ENCODE results near the gene KLHL29. TPM values are rescaled to one million over a fixed set of nuclear protein-coding genes. Genes with fewer than 3 reads are reported as not detected.
A peak's percentile ranks its signal among the peaks of the same experiment; 100 is the strongest.

The KLHL29 gene
- total RNA-seq, 1 donor from 2014 or later = 4.4 TPM

- Mint-ChIP-seq H3K36me3 (ENCODE audit: insufficient read depth) (no peaks in the 10 kb centered on the region), H3K27me3 (peaks cover 47% of the 10 kb centered on the region), H3K9me3 (ENCODE audit: low read depth) (no peaks in the 10 kb centered on the region), H3K4me3 (ENCODE audit: low read depth) (no peak overlapping the region), H3K27ac (no peak overlapping the region), H3K4me1 (ENCODE audit: low read depth) (peaks cover 42% of the 10 kb centered on the region)
- TF ChIP-seq, protein P1, sequence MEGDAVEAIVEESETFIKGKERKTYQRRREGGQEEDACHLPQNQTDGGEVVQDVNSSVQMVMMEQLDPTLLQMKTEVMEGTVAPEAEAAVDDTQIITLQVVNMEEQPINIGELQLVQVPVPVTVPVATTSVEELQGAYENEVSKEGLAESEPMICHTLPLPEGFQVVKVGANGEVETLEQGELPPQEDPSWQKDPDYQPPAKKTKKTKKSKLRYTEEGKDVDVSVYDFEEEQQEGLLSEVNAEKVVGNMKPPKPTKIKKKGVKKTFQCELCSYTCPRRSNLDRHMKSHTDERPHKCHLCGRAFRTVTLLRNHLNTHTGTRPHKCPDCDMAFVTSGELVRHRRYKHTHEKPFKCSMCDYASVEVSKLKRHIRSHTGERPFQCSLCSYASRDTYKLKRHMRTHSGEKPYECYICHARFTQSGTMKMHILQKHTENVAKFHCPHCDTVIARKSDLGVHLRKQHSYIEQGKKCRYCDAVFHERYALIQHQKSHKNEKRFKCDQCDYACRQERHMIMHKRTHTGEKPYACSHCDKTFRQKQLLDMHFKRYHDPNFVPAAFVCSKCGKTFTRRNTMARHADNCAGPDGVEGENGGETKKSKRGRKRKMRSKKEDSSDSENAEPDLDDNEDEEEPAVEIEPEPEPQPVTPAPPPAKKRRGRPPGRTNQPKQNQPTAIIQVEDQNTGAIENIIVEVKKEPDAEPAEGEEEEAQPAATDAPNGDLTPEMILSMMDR (IDR thresholded peaks at IDR 0.05; ENCODE audit: unreplicated experiment) = no peak
- no peak for DNase-seq (ENCODE audit: low spot score, unreplicated experiment)
Observed at GRCh38 chr2:23504591-23504990, 119.6 kb downstream of the KLHL29 start.

GRCh38 chr2:23505218-23505983 is 120.4 kb downstream of the KLHL29 start:
- TF ChIP-seq, protein P1 (IDR thresholded peaks at IDR 0.05; ENCODE audit: unreplicated experiment) = peak; percentile 32
- no peak for DNase-seq (ENCODE audit: low spot score, unreplicated experiment)
- H3K27ac Mint-ChIP-seq = peak overlapping the region; percentile 20
- no peaks in the 10 kb centered on the region for H3K36me3 Mint-ChIP-seq (ENCODE audit: insufficient read depth)
- H3K4me1 Mint-ChIP-seq (ENCODE audit: low read depth) = peaks cover 47% of the 10 kb centered on the region
- peaks cover 45% of the 10 kb centered on the region for H3K27me3 Mint-ChIP-seq
- H3K4me3 Mint-ChIP-seq (ENCODE audit: low read depth) = no peak overlapping the region
- H3K9me3 Mint-ChIP-seq (ENCODE audit: low read depth) = no peaks in the 10 kb centered on the region

DNA sequence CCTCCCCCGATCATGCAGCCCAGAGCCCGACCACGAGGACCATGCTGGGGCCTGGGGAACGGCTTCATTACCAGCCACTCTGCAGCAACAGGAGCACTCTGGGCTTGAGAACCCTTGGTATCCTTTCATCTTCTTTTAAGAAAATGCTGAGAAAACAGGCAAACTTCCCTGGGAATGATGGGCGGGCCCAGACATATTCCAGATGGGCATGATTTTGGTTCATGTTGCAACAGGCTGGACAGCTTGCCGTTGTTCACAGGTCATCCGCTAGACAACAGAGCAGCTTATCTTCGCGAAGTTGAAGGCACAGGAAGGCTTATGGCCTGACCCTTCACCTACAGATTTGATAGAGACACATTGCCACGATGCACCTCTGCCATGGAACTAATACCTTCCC is 121.0 kb downstream of the KLHL29 start:
- peaks cover 47% of the 10 kb centered on the region for H3K4me1 Mint-ChIP-seq (ENCODE audit: low read depth)
- no peak for DNase-seq (ENCODE audit: low spot score, unreplicated experiment)
- TF ChIP-seq, protein P1 (IDR thresholded peaks at IDR 0.05; ENCODE audit: unreplicated experiment) = no peak
- no peaks in the 10 kb centered on the region for H3K9me3 Mint-ChIP-seq (ENCODE audit: low read depth)
- H3K4me3 Mint-ChIP-seq (ENCODE audit: low read depth) = no peak overlapping the region
- no peaks in the 10 kb centered on the region for H3K36me3 Mint-ChIP-seq (ENCODE audit: insufficient read depth)
- peaks cover 45% of the 10 kb centered on the region for H3K27me3 Mint-ChIP-seq
- H3K27ac Mint-ChIP-seq = no peak overlapping the region

GRCh38 chr2:23506531-23507266 is 121.7 kb downstream of the KLHL29 start:
- Mint-ChIP-seq H3K36me3 (ENCODE audit: insufficient read depth) (no peaks in the 10 kb centered on the region), H3K9me3 (ENCODE audit: low read depth) (no peaks in the 10 kb centered on the region), H3K4me1 (ENCODE audit: low read depth) (peaks cover 50% of the 10 kb centered on the region), H3K4me3 (ENCODE audit: low read depth) (no peak overlapping the region), H3K27me3 (peaks cover 45% of the 10 kb centered on the region), H3K27ac (no peak overlapping the region)
- no peak for DNase-seq (ENCODE audit: low spot score, unreplicated experiment)
- TF ChIP-seq, protein P1 (IDR thresholded peaks at IDR 0.05; ENCODE audit: unreplicated experiment) = no peak

DNA sequence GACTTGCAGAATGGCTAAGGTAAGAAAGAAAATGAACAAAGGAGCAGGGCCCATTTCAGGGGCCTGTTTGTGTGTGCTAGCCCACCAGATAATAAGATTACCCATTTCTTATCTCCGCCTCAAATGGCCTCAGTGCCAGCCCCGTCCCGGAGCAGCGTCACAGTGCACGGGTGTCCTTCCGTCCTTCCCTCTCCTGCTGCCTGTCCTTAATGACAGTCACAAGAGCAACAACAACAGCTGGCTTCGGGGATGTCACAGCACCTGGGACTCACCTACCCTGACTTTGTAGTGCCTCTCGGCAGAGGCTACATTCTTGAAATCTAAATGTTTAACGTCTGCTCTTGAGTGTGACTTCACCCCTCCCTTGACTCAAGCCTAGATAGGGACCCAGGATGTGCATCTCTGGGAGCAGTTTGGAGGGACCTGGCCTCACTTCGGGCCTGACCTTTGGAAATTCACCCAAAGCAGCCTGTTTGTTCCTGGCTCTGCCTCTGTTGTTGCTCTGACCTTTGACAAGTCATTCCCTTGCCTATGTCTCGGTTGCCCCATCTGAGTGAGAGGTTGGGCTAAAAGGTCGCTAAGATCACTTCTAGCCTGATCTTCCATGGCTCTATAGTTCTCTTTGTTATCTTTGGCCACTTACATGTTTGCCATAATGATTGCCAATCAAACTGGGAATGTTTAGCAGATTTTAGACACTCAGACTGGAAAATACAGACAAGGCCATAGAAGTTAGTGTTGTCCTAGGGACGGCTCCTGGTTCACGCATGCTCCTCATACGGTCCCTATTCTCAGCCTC is 122.5 kb downstream of the KLHL29 start:
- Mint-ChIP-seq H3K27me3 (peaks cover 45% of the 10 kb centered on the region), H3K4me3 (ENCODE audit: low read depth) (no peak overlapping the region), H3K36me3 (ENCODE audit: insufficient read depth) (no peaks in the 10 kb centered on the region), H3K9me3 (ENCODE audit: low read depth) (no peaks in the 10 kb centered on the region), H3K27ac (no peak overlapping the region), H3K4me1 (ENCODE audit: low read depth) (peaks cover 46% of the 10 kb centered on the region)
- TF ChIP-seq, protein P1 (IDR thresholded peaks at IDR 0.05; ENCODE audit: unreplicated experiment) = no peak
- DNase-seq (ENCODE audit: low spot score, unreplicated experiment) = no peak

All from progenitor cell of endocrine pancreas (in vitro differentiated cells).